HT1080 (cell line): Measurements from ENCODE around the gene BACE1-AS. TPM values are rescaled to one million over a fixed set of nuclear protein-coding genes. Genes with fewer than 3 reads are reported as not detected.

Source experiments
- DNase-seq: peaks from one replicate; pipeline ENCODE4 v3.0.0-alpha.2; 2015; ENCODE audit warnings: low read depth
- total RNA-seq: library from RNA; depleted of rRNA; stranded (reverse); fragments of >200 nt; shearing (Covaris generic); gene quantifications from 2 replicates; pipeline ENCODE4 v1.2.3, GENCODE V29; 2014

BACE1-AS gene
- total RNA-seq, 1 experiment from 2014 or later: 3.8 TPM

- DNase-seq: no peak
These were observed 1.4 kb upstream of the BACE1-AS start for GRCh38 chr11:117289795-117290194.

GRCh38 chr11:117292616-117293015 lies 1.5 kb downstream of the BACE1-AS start:
- DNase-seq: no peak

- DNase-seq: no peak
These were observed 4.4 kb downstream of the BACE1-AS start for GRCh38 chr11:117295438-117296137.

GRCh38 chr11:117296881-117297280 lies 5.7 kb downstream of the BACE1-AS start:
- no peak for DNase-seq

- no peak for DNase-seq
These were observed 7.0 kb downstream of the BACE1-AS start for GRCh38 chr11:117298195-117298594.

GRCh38 chr11:117299351-117300282 lies 8.5 kb downstream of the BACE1-AS start:
- DNase-seq: no peak

GRCh38 chr11:117300283-117300663 lies 9.1 kb downstream of the BACE1-AS start:
- DNase-seq: no peak

- no peak for DNase-seq
These were observed 9.6 kb downstream of the BACE1-AS start for GRCh38 chr11:117300773-117301172.

- no peak for DNase-seq
These were observed 11.1 kb downstream of the BACE1-AS start for GRCh38 chr11:117302228-117302627.

GRCh38 chr11:117303101-117303500 lies 12.0 kb downstream of the BACE1-AS start:
- no peak for DNase-seq

- no peak for DNase-seq
These were observed 12.6 kb downstream of the BACE1-AS start for GRCh38 chr11:117303646-117304315.

GRCh38 chr11:117305145-117305544 lies 14.0 kb downstream of the BACE1-AS start:
- DNase-seq: no peak

- DNase-seq: no peak
These were observed 18.2 kb downstream of the BACE1-AS start for GRCh38 chr11:117309310-117309709.

- DNase-seq: no peak
These were observed 21.9 kb downstream of the BACE1-AS start for GRCh38 chr11:117313091-117313490.

- no peak for DNase-seq
These were observed 23.0 kb downstream of the BACE1-AS start for GRCh38 chr11:117313828-117314768.

GRCh38 chr11:117314840-117315239 lies 23.7 kb downstream of the BACE1-AS start:
- DNase-seq: no peak

- no peak for DNase-seq
These were observed 24.4 kb downstream of the BACE1-AS start for GRCh38 chr11:117315285-117316196.

- peak; percentile 91 for DNase-seq
These were observed 25.2 kb downstream of the BACE1-AS start, which contains the start of gene BACE1 for GRCh38 chr11:117316197-117316961. Gene BACE1, minus strand, starts transcription at chr11:117316256. Its CDS starts 461 bp downstream, at chr11:117315795.

- DNase-seq: no peak
These were observed 27.6 kb downstream of the BACE1-AS start for GRCh38 chr11:117318738-117319137.
